Measurements from ENCODE around the gene ARSK. TPM values are rescaled to one million over a fixed set of nuclear protein-coding genes. Genes with fewer than 3 reads are reported as not detected.

Gene ARSK
- total RNA-seq, 1 donor from 2014 or later, result 5.5 TPM

DNA sequence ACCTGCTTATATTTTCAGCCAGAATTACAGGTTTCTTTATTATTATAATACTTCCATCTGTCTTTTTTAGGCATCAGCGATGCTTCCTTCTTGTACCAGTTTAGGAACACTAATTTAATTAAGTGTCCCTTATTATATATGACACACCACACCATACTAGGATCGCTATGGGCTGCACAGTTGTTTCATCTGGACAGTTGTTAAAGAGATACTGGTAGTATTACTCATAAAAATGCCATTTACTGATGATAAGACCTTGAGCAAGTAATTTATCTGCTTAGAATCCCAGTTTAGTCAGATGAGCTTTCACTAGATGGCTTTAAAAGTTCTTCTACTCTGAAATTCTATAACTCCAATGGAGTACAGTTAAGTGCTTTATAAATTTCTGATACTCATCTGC, 17.1 kb downstream of the ARSK start:
- Mint-ChIP-seq H3K27ac (ENCODE audit: unreplicated experiment) (no peak overlapping the region), H3K4me1 (ENCODE audit: unreplicated experiment) (no peaks in the 10 kb centered on the region), H3K27me3 (ENCODE audit: unreplicated experiment) (no peaks in the 10 kb centered on the region), H3K4me3 (ENCODE audit: unreplicated experiment) (no peak overlapping the region), H3K36me3 (ENCODE audit: low read depth, unreplicated experiment) (no peaks in the 10 kb centered on the region), H3K9me3 (ENCODE audit: unreplicated experiment) (no peaks in the 10 kb centered on the region)
- TF ChIP-seq, protein P1, sequence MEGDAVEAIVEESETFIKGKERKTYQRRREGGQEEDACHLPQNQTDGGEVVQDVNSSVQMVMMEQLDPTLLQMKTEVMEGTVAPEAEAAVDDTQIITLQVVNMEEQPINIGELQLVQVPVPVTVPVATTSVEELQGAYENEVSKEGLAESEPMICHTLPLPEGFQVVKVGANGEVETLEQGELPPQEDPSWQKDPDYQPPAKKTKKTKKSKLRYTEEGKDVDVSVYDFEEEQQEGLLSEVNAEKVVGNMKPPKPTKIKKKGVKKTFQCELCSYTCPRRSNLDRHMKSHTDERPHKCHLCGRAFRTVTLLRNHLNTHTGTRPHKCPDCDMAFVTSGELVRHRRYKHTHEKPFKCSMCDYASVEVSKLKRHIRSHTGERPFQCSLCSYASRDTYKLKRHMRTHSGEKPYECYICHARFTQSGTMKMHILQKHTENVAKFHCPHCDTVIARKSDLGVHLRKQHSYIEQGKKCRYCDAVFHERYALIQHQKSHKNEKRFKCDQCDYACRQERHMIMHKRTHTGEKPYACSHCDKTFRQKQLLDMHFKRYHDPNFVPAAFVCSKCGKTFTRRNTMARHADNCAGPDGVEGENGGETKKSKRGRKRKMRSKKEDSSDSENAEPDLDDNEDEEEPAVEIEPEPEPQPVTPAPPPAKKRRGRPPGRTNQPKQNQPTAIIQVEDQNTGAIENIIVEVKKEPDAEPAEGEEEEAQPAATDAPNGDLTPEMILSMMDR (IDR thresholded peaks at IDR 0.05; ENCODE audit: unreplicated experiment), result no peak
- no peak for DNase-seq (ENCODE audit: low spot score)

DNA sequence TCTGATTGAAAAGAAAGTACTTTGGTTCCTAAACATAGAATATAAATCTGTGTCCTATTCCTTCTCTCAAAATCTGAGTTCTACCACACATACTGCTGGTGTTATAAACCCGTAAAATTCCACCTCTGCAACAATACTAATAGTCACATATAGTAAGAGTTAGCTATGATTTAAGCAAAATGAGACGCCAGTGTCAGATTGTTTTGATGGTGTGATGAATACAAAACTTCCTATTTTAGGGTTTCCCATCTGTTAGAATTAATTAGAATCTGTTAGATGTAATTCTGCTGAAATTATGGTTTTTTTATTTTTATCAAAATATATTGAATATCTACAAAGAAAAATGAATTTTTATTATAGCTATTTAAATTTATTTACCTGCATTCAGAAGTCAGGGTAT, 26.7 kb downstream of the ARSK start:
- Mint-ChIP-seq H3K36me3 (ENCODE audit: low read depth, unreplicated experiment) (no peaks in the 10 kb centered on the region), H3K4me3 (ENCODE audit: unreplicated experiment) (no peak overlapping the region), H3K27me3 (ENCODE audit: unreplicated experiment) (no peaks in the 10 kb centered on the region), H3K4me1 (ENCODE audit: unreplicated experiment) (no peaks in the 10 kb centered on the region), H3K9me3 (ENCODE audit: unreplicated experiment) (no peaks in the 10 kb centered on the region), H3K27ac (ENCODE audit: unreplicated experiment) (no peak overlapping the region)
- TF ChIP-seq, protein P1 (IDR thresholded peaks at IDR 0.05; ENCODE audit: unreplicated experiment), result no peak
- no peak for DNase-seq (ENCODE audit: low spot score)

DNA sequence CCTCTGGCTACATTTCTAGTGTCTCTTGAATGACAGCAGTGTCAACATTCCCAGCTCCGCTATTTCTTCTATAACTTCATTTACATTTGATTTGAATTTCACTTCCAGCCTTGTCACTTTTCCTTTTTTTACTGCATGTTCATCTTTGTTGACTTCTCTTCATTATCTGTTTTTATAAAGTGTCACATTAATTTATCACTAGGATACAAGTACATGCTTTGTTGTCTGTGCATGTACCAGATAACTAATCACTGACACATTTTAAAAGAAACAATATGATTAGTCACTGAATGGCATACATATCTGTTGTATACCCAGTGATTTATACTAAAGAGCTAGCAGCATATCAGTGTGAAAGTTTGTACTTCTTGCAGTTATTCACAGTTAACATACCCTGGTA, 29.1 kb downstream of the ARSK start:
- TF ChIP-seq, protein P1 (IDR thresholded peaks at IDR 0.05; ENCODE audit: unreplicated experiment), result no peak
- no peaks in the 10 kb centered on the region for H3K27me3 Mint-ChIP-seq (ENCODE audit: unreplicated experiment)
- no peaks in the 10 kb centered on the region for H3K9me3 Mint-ChIP-seq (ENCODE audit: unreplicated experiment)
- H3K36me3 Mint-ChIP-seq (ENCODE audit: low read depth, unreplicated experiment), result no peaks in the 10 kb centered on the region
- no peak overlapping the region for H3K4me3 Mint-ChIP-seq (ENCODE audit: unreplicated experiment)
- no peak overlapping the region for H3K27ac Mint-ChIP-seq (ENCODE audit: unreplicated experiment)
- no peak for DNase-seq (ENCODE audit: low spot score)
- H3K4me1 Mint-ChIP-seq (ENCODE audit: unreplicated experiment), result no peaks in the 10 kb centered on the region

DNA sequence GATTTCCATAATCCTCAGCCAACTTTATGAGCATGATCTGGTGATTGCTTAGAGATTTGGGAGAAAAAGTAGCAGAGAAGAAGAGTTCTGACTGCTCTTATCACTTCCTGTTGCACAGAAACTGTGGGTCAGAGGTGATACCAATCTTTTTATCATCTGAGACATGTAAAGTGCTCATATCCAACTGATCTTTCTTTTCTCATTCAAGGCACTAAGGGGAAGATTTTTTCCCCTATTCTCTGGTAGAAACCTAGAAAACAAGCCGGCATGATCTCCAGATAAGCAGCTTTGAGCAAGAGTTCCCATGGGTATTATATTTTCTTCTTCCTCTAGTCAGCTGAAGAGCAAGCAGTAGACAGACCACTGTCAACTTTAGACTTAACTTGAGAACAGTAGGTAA, 36.0 kb downstream of the ARSK start:
- no peak for DNase-seq (ENCODE audit: low spot score)

DNA sequence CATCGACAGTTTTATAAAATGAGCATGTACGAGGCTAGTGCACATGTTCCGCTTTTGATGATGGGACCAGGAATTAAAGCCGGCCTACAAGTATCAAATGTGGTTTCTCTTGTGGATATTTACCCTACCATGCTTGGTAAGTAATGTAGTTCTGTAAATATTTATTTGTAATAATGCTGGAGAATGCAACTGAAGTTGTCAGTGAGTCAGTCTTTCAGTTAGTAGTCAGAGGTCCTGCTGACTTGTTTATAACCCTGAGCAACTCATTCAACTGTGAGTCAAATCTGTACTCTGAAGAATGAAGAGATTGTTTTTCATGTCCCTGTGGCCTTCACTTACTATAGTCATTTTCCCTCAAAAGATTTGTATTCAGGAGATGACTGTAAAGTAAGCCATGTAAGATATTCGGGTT, 36.6 kb downstream of the ARSK start:
- no peak for DNase-seq (ENCODE audit: low spot score)
- no peaks in the 10 kb centered on the region for H3K9me3 Mint-ChIP-seq (ENCODE audit: unreplicated experiment)
- H3K27me3 Mint-ChIP-seq (ENCODE audit: unreplicated experiment), result no peaks in the 10 kb centered on the region
- no peak overlapping the region for H3K27ac Mint-ChIP-seq (ENCODE audit: unreplicated experiment)
- H3K4me3 Mint-ChIP-seq (ENCODE audit: unreplicated experiment), result no peak overlapping the region
- TF ChIP-seq, protein P1 (IDR thresholded peaks at IDR 0.05; ENCODE audit: unreplicated experiment), result no peak
- H3K36me3 Mint-ChIP-seq (ENCODE audit: low read depth, unreplicated experiment), result no peaks in the 10 kb centered on the region
- H3K4me1 Mint-ChIP-seq (ENCODE audit: unreplicated experiment), result peaks cover 13% of the 10 kb centered on the region

More for the DNA sequence above, 36.0 kb downstream of the ARSK start:
- Mint-ChIP-seq H3K27ac (ENCODE audit: unreplicated experiment) (peak overlapping the region; percentile 15), H3K36me3 (ENCODE audit: low read depth, unreplicated experiment) (no peaks in the 10 kb centered on the region), H3K4me3 (ENCODE audit: unreplicated experiment) (no peak overlapping the region), H3K9me3 (ENCODE audit: unreplicated experiment) (no peaks in the 10 kb centered on the region), H3K4me1 (ENCODE audit: unreplicated experiment) (peaks cover 13% of the 10 kb centered on the region), H3K27me3 (ENCODE audit: unreplicated experiment) (no peaks in the 10 kb centered on the region)
- TF ChIP-seq, protein P1 (IDR thresholded peaks at IDR 0.05; ENCODE audit: unreplicated experiment), result no peak

Measured in endothelial cell (in vitro differentiated cells).